ENCODE data around the gene ZC3H4. TPM values are rescaled to one million over a fixed set of nuclear protein-coding genes. Genes with fewer than 3 reads are reported as not detected.

The ZC3H4 gene
- total RNA-seq, 6 experiments from 2014 or later = 8.3 to 19.1 (median 15.1) TPM

DNA sequence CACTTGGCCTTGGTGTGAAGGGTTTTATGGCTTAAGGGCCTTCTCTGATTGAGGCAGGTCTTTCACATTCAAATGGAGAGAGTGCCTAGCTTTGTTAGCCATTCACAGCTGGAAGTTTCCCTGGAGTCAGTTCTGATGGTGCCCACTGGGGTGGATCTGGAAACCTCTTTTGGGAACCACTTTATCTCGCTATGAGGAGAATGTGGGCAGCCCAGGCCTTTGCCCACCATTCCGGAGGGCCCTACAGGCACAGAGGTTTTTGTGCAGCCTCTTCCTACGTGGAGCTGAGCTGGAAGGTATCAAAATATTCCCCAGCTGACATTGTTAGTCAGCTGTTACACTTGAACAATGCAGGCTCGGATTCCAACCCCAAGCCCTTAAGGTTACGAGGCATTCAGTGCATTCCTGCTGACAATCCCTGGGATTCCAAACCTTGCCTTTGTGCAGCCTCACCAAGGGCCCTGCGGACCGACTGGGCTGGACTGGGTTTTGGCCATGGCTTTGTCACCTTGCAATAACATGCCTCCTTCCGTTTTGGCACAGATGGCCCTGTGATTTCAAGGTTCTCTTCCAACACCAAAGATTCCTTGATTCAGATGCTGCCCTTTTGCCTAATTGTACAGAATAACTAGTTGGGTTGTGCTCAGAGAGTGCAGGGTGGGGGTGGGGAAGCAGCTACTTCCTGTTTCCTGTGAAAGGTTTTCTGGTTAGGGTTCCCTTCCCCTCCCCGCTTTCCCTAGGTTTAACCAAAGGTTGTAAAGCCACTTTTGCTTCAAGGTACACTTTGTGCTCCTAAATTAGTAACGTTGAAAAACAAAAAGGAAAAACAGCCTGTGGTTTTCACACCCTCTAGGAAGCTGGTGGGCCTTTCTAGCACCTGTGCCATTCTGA lies 44.1 kb upstream of the ZC3H4 start:
- intact Hi-C loops (cut with DNase I) = no loop called here
- peak in 2 of 3 donors; percentile 25 to 46 for DNase-seq
- 37% methylated on average over 5 of the region's 10 CpGs for WGBS (ENCODE audit: insufficient coverage, low coverage, low lambda C conversion rate, missing lambda C conversion rate)
- peak; percentile 50 to 78 (median 64) for ATAC-seq
- H3K36me3 ChIP-seq = peaks cover 0 to 38% (median 10%) of the 10 kb centered on the region in 4 donors
- no peaks in the 10 kb centered on the region for H3K9me3 ChIP-seq
- H3K27ac ChIP-seq = peak overlapping the region in 2 of 3 donors; percentile 39 to 64
- no peaks in the 10 kb centered on the region for H3K27me3 ChIP-seq
- H3K4me3 ChIP-seq = no peak overlapping the region
- TF ChIP-seq, protein P1, sequence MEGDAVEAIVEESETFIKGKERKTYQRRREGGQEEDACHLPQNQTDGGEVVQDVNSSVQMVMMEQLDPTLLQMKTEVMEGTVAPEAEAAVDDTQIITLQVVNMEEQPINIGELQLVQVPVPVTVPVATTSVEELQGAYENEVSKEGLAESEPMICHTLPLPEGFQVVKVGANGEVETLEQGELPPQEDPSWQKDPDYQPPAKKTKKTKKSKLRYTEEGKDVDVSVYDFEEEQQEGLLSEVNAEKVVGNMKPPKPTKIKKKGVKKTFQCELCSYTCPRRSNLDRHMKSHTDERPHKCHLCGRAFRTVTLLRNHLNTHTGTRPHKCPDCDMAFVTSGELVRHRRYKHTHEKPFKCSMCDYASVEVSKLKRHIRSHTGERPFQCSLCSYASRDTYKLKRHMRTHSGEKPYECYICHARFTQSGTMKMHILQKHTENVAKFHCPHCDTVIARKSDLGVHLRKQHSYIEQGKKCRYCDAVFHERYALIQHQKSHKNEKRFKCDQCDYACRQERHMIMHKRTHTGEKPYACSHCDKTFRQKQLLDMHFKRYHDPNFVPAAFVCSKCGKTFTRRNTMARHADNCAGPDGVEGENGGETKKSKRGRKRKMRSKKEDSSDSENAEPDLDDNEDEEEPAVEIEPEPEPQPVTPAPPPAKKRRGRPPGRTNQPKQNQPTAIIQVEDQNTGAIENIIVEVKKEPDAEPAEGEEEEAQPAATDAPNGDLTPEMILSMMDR (IDR thresholded peaks at IDR 0.05) = no peak
- no peak for TF ChIP-seq POLR2A (IDR thresholded peaks at IDR 0.05)
- peaks cover 0 to 6% (median 2%) of the 10 kb centered on the region in 4 donors for H3K4me1 ChIP-seq

DNA sequence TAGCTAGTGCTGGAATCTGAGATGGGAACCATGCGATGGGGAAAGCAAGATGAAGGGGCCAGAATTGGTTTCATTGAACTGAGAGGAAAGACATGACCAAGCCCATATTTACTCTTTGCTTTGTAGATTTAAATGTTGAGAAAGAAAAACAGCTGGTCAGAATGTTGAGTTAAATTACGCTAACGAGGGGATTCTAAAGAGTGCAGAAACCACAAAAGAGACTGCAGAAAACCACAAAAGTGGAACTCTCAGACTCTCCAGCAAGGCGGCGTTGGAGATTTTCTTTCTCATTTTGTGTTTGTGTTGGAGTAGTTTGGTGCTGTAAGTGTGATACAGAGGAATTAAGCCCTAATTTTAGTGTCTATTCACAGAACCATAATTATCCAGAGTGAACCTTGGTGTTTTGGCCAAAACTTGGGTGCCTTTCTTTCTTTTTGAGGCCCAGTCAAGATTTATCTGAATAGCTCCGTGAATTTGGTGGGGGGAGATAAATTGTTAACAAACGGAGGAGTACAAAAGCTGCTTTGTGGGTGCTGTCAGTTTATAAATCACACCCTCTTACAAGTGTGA lies 43.4 kb upstream of the ZC3H4 start:
- Histone ChIP-seq H3K4me1 (peaks cover 0 to 6% (median 2%) of the 10 kb centered on the region in 4 donors), H3K27ac (peak overlapping the region in 2 of 3 donors; percentile 8 to 39), H3K36me3 (peaks cover 0 to 45% (median 10%) of the 10 kb centered on the region in 4 donors), H3K9me3 (no peaks in the 10 kb centered on the region), H3K27me3 (no peaks in the 10 kb centered on the region), H3K4me3 (no peak overlapping the region)
- 64% methylated on average over 7 of the region's 7 CpGs for WGBS (ENCODE audit: insufficient coverage, low coverage, low lambda C conversion rate, missing lambda C conversion rate)
- no peak for TF ChIP-seq POLR2A (IDR thresholded peaks at IDR 0.05)
- ATAC-seq = peak in 1 of 4 donors; percentile 19
- no peak for DNase-seq
- intact Hi-C loops (cut with DNase I) = no loop called here

DNA sequence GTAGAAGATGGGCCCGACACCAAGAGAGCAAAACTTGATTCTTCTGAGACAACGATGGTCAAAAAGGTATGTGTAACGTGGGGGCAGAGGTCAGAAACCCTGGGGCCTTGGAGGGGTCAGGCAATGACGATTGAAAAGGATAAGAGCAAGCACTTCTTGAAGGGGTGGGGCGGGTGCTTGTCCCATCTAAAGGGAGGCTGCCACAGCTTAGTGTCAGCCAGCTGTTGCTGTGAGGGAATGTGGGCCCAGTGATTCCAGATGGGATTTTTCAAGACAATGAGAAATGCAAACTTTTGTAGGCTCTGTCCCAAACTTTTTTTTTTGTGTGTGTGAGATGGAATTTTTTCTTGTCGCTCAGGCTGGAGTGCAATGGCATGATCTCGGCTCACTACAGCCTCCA lies 41.6 kb upstream of the ZC3H4 start:
- no peak overlapping the region for H3K27ac ChIP-seq
- TF ChIP-seq, protein P1 (IDR thresholded peaks at IDR 0.05) = no peak
- TF ChIP-seq POLR2A (IDR thresholded peaks at IDR 0.05) = no peak
- peaks cover 0 to 57% (median 12%) of the 10 kb centered on the region in 4 donors for H3K36me3 ChIP-seq
- H3K27me3 ChIP-seq = no peaks in the 10 kb centered on the region
- intact Hi-C loops (cut with DNase I) = no loop called here
- ATAC-seq = no peak
- DNase-seq = no peak
- no peaks in the 10 kb centered on the region for H3K9me3 ChIP-seq
- H3K4me3 ChIP-seq = no peak overlapping the region
- peaks cover 0 to 15% (median 2%) of the 10 kb centered on the region in 4 donors for H3K4me1 ChIP-seq
- WGBS (ENCODE audit: insufficient coverage, low coverage, low lambda C conversion rate, missing lambda C conversion rate) = 71% methylated on average over 7 of the region's 7 CpGs

DNA sequence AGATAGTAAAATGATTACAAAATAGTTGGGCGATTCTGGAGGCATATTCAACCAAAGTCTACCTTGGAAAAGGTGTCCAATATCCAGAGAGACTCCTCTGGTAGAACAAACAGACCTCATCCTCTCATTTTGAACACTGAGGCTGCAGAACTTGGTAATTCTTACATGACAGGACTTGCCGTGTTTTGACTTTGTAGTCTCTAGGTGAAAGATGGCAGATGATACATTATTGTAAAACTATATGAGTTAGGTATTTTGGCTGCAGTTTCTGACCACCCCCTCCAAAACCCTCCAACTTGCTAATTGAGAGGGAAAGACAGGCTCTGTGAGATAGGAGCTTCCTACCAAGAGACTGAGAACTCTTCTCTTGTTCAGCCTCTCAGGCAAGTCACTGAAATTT lies 39.7 kb upstream of the ZC3H4 start:
- peaks cover 0 to 59% (median 13%) of the 10 kb centered on the region in 4 donors for H3K36me3 ChIP-seq
- ATAC-seq = no peak
- intact Hi-C loops (cut with DNase I) = no loop called here
- no peaks in the 10 kb centered on the region for H3K9me3 ChIP-seq
- DNase-seq = no peak
- peaks cover 0 to 12% (median 2%) of the 10 kb centered on the region in 4 donors for H3K4me1 ChIP-seq
- H3K27ac ChIP-seq = no peak overlapping the region
- no CpG with 5 or more reads among the region's 2 CpGs for WGBS (ENCODE audit: insufficient coverage, low coverage, low lambda C conversion rate, missing lambda C conversion rate)
- H3K4me3 ChIP-seq = no peak overlapping the region
- H3K27me3 ChIP-seq = no peaks in the 10 kb centered on the region
- TF ChIP-seq POLR2A (IDR thresholded peaks at IDR 0.05) = no peak
- TF ChIP-seq, protein P1 (IDR thresholded peaks at IDR 0.05) = no peak

DNA sequence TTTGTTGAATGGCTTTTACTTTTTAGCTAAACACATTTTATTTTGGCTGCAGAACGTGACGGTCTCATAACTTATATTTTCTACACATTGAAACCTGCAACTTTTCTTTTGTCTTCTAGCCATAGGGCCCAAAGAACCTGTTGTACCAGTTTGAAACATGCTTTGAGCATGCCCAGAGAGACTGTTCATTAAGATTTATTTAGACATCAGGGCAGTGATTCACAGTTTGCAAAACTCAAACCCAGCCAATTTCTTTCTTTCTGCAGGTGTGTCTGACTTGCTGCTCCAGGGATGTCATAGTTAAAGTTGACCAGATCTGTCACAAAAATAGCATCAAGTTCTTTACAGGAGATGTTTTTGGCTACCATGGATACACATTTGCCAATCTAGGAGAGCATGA lies 39.1 kb upstream of the ZC3H4 start:
- peaks cover 0 to 59% (median 13%) of the 10 kb centered on the region in 4 donors for H3K36me3 ChIP-seq
- H3K4me1 ChIP-seq = peaks cover 0 to 9% (median 2%) of the 10 kb centered on the region in 4 donors
- H3K4me3 ChIP-seq = no peak overlapping the region
- 76% methylated on average over 2 of the region's 2 CpGs for WGBS (ENCODE audit: insufficient coverage, low coverage, low lambda C conversion rate, missing lambda C conversion rate)
- intact Hi-C loops (cut with DNase I) = no loop called here
- DNase-seq = no peak
- H3K27ac ChIP-seq = no peak overlapping the region
- H3K27me3 ChIP-seq = no peaks in the 10 kb centered on the region
- TF ChIP-seq, protein P1 (IDR thresholded peaks at IDR 0.05) = no peak
- TF ChIP-seq POLR2A (IDR thresholded peaks at IDR 0.05) = no peak
- H3K9me3 ChIP-seq = no peaks in the 10 kb centered on the region
- no peak for ATAC-seq
